HG03520 (cell line): Measurements from ENCODE around the gene NEUROG1.

Experiments
- ATAC-seq: cut with Tn5 transposase; IDR thresholded peaks from one replicate; pipeline ENCODE4 v1.9.1; 2021; ENCODE audit warnings: mild to moderate bottlenecking, moderate library complexity; ENCODE audit not compliant: unreplicated experiment

Gene NEUROG1, protein sequence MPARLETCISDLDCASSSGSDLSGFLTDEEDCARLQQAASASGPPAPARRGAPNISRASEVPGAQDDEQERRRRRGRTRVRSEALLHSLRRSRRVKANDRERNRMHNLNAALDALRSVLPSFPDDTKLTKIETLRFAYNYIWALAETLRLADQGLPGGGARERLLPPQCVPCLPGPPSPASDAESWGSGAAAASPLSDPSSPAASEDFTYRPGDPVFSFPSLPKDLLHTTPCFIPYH

DNA sequence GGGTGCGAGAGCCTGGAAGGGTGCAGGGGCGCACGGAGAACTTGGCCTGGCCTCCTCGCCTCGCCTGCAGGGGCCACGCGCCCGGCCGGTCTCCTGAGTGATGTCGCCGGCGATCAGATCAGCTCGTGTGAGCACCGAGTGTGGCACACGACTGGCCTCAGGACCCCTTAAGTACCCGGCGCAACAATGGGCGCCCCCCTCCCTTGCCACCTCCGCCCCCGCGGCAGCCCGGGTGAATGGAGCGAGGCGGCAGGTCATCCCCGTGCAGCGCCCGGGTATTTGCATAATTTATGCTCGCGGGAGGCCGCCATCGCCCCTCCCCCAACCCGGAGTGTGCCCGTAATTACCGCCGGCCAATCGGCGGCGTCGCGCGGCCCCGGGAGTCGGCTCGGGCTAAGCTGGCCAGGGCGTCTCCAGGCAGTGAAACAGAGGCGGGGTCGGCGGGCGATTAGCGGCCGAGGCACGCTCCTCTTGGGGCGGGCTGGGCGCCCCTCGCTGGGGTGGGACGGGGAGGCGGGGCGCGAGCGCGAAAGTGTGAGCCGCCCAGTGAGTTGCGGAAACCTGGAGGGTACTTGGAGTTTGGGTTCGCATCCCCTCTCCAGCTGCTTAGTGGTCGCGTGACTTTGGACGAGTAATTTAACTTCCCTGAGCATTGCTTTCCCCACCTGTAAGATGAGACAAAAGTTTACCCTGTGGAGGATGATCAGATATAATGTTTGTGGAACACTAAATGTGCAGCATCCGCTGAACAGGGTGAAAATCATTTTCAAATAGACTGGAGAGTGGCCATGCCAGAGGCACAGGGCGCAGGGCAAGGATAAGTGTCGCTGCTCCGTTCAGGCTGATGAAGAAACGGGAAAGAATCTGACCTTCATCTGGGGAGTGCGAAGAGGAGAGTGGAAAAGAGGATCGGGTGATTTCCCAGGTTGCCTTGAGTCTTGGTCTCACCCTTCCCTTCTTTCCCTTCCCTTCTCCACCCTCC is at the start of gene NEUROG1:
Gene NEUROG1, minus strand, starts transcription at position 145 of the 982 bp plus-strand sequence. CDS start 274 bp downstream, outside the sequence.
- ATAC-seq: no peak

DNA sequence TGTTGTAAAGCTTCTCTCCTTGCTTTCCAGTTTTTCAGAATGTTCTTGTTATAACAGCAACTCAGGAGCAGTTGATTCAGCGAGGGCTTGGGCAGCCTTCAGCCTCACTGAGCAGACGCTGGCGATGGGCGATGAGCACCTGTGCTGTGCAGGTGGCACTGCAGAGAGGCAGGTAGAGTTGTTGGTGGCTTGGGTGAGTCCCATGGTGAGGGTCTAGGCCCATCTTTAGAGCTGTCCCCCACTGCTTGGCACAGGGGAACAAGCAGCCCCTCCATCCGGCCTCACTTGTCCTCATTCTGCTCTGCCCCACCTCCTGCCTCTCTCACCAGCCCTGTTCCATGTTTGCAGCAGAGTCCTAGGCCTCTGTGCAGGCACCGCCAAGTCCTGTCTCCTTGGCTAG is 49.2 kb upstream of the NEUROG1 start:
- no peak for ATAC-seq

DNA sequence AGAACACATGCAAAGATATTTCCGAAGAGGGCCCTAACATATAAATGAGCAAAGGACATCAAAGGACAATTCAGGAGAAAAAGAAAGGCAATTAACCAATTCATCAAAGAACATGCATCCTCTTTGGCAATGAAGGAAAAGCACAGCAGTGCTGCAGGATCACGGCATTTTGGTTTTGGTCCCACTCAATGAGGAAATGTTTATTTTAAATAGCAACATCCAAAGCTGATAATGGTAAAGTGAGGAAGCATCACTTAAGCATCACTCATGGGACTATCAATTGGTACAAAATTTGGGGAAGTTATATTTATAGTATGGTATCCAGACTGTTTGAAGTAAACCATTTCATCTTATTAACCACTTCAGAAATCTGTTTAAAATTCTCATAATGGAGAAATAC is 48.5 kb upstream of the NEUROG1 start:
- ATAC-seq: no peak

DNA sequence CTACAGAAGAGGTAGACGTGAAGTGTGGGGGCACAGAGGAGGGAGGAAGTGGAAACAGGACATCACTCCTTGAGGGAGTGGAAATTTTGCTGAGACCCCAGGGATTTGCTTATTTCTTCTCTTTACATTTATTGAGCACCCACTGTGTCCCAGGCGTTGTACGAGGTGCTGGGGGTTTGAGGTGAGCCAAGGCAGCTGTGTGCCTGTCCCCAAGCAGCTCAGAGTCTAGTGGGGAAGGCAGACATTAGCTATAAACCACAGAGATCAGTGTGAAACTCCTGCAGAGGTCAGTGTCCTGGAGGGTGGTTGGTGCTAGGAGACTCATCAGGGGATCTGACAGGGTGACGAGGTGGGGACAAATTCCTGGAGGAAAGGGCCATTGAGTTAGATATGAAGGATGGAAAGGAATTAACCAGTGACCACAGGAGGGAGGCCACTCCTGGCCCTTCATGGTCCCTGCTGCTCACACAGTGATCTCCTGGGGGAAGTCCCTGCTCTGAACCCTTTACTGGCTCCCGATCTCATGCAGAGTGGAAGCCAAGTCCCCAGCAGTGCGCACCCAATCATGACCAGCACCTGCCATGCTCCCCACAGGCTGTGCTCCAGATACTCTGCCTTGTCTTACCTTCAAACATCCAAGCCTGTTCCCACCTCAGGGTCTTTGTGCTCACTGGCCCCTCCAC is 46.5 kb upstream of the NEUROG1 start:
- ATAC-seq: no peak

DNA sequence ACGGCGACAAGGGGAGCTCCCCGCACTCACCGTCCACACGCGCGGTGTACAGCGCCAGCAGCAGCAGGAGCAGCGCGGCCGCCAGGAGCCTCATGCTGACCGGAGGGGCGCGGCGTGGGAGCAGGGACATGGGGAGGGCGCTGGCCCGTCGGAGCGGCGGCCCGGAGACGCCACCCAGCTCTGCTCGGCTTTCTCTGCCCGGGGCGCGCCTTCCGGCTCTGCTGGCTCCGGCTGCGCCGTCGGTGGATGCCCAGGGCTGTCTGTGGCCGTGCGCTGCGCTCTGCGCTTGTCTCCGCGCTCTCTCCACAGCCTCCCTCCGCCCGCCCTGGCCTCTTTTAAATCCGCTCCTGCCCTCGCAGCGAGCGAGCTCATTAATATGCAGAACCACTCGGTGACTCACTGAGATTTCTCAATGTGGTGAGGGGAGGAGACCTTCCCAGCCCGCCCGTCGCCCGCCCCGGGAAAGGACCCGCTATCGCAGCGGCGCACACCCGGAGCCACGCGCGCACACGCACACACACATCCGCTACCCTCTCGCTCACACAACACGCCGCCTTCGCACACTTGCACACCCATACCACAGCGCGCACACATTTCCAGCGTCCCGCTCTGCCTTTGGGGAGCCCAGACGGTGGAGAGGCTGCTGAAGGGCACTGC is 43.0 kb upstream of the NEUROG1 start, which contains the start of gene CXCL14:
Gene CXCL14, minus strand, starts transcription at position 307 of the 657 bp plus-strand sequence. Its CDS starts 213 bp downstream, at position 94.
- no peak for ATAC-seq

DNA sequence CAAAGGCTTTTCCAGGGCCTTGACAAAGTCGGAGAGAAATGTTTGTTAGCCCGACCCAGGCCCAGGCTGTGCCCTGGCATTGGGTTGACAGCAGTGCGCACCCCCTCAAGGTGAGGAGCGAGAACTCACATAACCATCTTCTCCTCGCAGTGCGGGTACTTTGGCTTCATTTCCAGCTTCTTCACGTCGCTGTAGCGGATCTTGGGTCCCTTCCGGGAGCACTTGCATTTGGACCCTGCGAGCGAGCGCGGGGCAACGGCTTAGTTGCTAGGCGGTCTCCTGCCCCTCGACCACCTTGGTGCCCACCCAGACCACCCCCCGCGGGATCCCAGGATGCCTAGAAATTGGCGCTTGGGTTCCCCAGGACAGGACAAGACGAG is 42.5 kb upstream of the NEUROG1 start:
- no peak for ATAC-seq

DNA sequence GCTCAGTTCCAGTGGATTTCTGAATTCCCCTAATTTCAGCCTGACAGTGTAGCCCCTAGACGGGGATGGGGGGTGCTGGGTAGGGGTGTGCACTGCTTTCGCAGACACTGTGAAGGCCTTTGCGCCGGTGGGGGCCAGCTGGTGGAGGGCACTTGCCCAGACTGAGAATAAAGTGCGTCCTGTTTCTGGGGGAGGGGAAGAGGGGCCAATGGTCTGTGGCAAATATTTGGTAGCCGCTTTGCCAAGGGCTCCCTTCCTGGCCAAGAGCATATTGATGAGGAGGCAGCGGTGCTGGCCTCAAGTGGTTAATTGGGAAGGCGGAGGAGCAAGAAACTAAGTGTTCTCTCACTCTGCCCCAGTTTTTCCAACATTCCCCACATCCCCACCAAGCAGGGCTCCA is 41.7 kb upstream of the NEUROG1 start:
- no peak for ATAC-seq

DNA sequence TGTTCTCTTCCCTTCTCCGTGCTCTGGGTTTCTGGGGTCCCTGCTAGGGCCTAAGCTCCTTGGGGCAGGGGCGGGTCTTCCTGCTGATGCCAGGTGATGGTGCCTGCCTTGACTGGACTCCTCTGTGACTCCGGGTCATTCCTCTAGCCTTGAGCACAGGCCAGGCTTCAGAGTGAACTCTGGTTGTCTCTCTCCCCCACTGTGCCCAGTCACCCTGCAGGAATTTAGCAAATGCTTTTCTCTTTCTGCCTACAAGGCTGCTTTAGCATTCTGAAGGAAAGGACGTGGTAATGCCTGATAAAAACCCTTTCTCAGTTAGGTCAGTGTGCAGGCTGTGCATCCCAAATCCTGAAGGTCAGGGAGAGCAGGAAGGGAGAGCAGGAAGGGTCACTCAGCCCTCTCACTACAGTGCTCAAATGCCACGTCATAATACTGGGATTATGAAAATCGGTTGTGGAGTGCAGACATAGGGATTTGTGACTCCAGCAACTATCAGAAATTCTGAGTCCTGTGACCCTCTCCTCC is 40.4 kb upstream of the NEUROG1 start:
- no peak for ATAC-seq

DNA sequence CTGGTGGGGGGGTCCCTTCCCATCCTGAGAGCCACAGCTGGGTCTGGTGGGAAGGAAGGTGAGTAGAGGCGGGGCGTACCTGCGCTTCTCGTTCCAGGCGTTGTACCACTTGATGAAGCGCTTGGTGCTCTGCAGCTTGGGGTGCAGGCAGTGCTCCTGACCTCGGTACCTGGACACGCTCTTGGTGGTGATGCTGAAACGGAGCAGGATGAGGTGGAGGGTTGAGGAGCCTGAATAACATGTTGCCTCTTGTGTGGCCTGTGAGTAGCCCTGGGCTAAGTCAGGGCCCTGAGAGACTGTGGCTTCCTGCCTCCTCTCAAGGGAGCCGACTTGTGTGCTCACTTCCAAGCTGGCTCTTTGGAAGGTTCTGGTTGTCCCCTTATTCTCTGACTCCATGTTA is 38.7 kb upstream of the NEUROG1 start:
- ATAC-seq: no peak

DNA sequence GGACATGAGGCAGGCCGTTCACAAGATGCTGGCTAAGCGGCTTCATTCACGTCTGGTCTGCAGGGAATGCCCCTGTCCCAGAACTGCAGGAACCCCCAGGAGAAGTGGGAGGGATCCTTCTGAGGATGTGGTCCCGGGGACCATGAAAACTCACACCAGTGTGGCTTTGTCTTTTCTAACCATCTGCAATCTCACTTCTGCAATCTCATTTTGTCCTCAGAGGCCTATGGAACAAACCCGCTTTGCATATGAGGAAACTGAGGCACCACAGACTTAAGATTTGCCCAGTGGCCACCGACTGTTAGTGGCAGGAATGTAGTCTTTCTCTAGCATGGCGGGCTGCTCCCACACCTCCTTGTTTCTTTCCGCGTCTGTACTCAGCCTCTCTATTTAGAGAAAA is 36.1 kb upstream of the NEUROG1 start:
- ATAC-seq: no peak

DNA sequence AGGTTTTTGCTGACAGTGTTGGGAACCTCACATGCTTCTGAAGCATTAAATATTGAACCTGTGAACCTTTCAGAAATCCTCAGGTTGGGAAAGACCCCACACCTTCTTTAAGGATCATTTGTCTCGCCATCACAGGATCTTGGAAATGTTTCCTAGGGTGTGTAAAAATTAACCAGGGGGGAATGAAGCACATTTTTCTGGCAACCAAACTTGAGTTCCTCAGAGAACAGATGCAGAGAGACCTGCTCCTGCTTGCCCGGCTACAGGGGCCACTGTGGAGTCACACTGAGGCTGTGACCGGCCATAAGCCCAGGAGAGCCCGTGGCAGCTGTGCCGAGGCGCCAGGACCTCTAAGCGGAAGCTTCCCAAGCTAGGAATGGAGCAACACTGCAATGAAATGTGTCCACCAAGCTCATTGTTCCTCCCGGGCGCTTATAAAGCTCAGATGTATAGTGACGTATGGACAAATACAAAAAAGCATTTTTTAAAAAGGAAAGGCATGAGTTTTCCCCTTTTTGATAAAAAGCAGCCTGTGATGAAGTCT is 35.4 kb upstream of the NEUROG1 start:
- no peak for ATAC-seq

DNA sequence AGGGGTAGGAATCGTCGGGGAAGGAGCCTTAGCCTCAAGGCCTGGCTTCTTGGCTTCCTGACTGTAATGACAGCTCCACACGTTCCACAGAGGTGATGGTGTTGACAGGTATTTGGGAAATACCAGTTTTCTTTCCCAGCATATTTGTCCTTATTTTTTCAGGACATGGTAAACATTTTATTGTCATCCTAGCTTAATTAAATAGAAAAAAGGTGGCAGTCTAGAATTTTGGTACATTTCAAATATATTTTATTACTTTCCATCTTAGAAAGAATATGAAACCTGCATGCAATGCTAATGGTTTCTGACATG is 34.6 kb upstream of the NEUROG1 start:
- no peak for ATAC-seq

DNA sequence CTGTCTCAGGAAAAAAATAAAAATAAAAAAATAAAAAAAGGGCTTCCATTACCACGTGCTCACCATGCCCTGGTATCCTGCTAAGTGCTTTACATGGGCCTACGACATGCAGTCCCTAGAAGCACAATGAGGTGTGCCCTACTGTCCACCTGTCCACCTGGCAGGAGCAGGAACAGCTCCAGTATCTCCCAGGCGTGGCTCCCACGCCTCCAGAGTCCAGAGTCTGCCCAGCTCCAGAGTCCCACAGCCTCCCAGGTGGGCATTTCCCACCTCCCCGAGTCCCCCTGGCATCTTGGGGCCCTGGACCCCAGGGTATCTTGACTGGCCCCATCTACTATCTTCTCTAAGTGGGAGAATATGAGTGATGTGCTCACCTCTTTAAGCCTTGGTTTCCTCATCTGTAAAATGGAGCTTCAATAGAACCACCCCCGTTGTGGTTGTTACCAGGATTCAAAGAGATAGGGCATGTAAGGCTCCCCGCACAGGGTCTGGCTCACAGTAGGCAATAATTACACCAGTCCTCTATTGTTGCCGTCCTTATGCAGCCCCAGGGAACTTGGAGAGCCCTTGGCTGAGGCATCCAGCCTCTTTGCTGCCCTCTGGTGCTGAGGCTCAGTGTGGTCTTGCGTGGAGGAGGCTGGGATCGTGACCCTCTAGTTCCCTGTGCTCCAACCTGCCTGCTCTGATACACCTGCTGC is 34.1 kb upstream of the NEUROG1 start:
- no peak for ATAC-seq

DNA sequence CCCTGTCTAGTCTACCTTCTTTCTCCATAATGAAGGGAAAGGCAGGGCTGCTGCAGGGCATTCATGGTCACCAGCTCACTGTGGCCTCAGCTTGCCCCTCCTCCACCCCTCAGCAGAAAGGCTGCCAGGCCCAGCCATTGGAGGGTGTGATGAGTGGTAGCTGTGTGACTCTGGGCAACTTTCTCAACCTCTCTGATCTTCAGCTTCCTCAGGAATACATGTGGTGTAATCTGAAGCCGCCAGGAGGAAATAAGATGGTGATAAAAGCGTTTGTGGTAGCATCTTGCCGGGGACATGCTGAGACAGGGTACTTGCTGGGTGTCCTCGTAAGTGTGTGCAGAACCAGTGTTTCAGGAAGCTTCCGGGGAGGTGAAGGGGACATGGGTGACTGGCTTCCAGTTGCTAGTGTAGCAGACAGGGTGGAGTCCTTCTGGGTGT is 33.2 kb upstream of the NEUROG1 start:
- no peak for ATAC-seq

DNA sequence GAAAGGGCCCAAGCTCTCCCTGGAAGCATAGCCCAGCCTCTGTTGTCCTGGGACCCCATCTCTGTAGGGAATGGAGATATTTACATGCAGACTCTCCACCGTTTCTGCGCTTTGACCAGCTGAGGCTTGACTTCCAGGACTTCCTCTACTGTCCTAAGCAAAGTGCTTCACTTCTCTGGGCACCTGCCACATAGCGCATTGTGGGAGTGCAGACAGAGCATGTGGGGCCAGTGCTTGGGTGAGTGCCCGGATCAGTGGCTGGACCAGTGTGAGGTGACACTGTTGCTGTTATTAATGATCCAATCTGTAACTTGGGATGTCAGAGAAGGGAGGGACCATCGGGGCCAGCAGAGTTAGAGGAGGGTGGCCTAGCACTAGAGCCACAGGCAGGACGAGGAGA is 32.5 kb upstream of the NEUROG1 start:
- ATAC-seq: no peak

DNA sequence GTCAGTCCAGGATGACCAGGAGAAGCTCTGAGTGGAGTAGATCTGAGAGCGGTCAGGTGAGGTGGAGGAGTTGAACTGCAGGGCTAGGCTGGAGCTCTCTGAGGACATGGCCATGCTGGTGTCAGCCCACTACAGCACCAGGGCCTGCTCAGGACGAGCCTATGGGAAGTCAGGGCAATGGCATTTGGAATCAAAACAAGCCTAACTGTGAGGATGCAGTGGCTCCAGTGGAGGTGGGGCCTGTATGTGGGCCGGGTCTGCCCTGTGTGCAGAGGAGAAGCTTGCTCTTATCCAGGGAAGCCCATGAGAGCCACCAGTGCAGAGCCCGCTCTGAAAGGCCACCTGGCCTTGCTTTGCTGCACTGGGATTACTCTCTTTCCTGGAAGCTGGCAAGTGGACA is 31.9 kb upstream of the NEUROG1 start:
- no peak for ATAC-seq

DNA sequence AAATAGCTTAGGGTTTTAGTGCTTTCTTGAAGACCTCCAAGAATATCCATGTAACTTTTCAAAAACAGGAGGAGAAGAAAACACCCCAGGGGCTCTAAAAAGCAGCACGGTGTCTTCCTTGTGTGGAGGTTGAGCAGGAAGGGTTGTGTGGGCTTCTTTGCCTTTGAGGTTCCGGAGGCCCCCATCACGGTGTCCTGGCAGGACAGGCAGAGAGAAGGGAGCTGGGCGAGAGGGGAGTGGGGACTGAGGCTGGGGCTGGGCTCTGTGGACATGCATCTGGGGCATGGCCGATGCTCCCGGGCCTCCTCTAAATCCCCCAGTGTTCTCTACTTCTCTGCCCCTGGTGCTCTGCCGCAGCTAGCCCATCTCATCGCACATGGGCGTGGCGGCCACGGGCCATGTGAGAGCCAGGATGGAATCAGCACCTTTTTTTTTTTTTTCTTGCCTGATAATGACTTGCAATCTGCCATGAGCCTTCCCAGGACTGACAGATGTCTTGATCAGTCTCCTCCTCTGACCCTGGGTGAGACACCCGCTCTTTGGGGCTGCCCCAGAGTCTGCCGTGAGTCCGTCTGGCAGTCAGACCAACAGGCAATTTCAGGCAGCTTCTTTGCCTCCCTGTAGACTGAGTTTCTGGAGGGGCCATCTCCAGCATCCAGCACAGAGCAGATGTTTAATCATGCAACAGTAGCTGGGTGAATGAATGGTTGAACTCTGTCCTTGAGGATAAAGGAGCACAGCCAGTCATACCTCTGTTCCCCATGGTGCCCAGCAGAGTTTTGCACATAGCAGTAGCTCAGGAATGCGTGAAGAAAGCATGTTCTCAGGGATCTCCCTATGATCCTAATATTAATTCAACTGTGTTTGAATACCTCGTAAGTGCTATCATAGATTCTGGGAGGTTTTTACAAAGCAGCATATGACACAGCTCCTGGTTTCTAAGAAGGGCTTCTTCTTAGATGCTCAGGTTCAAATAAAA is 30.9 kb upstream of the NEUROG1 start:
- no peak for ATAC-seq

DNA sequence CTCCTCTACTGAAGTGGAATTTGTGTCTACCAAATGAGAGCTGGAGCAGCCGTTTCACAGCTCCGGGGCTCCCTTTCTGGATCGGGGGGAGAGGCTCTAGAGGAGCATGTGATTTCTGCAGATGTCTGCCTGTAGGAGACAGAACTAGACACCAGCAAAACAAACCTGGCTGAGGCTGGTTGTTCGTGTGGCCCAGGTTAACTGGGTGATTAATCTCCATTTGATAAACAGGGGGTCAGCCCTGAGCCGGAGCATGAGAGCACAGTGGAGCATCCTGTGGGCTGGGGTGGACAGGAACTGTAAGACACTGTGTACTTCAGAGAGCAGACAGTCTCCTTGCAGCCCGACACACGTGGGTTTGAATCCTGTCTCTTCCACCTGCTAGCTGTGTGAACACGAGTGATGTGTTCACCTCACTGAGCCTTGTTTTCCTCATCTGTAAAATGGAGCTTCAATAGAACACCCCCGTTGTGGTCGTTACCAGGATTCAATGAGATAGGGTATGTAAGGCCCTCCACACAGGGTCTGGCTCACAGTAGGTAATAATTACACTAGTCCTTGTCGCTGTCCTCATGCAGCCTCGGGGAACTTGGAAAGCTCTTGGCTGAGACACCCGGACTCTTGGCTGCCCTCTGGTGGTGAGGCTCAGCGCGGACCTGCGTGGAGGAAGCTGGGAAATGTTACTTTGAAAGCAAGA is 30.1 kb upstream of the NEUROG1 start:
- ATAC-seq: no peak
